Gastroesophageal sphincter (tissue), 4 donors: Measurements from ENCODE around the gene LRIG1. TPM values are rescaled to one million over a fixed set of nuclear protein-coding genes. Genes with fewer than 3 reads are reported as not detected.

Experiments used
- ATAC-seq: fragments of 150-250 bp; one replicate; pipeline ENCODE4 v1.9.1; 2016; ENCODE audit warnings: mild to moderate bottlenecking, moderate library complexity
- H3K27ac ChIP-seq, 4 donors: fragments of 200-600 bp; sonication (generic) in 3 of 4; 1 replicate in 3 of 4; 2 replicates in 1 of 4; pipeline ENCODE4 v1.5.1; 2016 to 2019
- H3K27me3 ChIP-seq: fragments of 200-600 bp; sonication (generic); one replicate; pipeline ENCODE4 v1.5.1; 2019
- H3K36me3 ChIP-seq, 2 donors: fragments of 200-600 bp; sonication (generic); one replicate each; pipeline ENCODE4 v1.5.1; 2019; ENCODE audit warnings: control low read depth in 1 of 2
- H3K4me1 ChIP-seq, 3 donors: fragments of 200-600 bp; sonication (generic); 1 replicate in 2 of 3; 2 replicates in 1 of 3; pipeline ENCODE4 v1.5.1; 2016 to 2019; ENCODE audit warnings: control low read depth in 2 of 3
- H3K4me3 ChIP-seq, 2 donors: fragments of 200-600 bp; sonication (generic); one replicate each; pipeline ENCODE4 v1.5.1; 2019; ENCODE audit warnings: mild to moderate bottlenecking in 1 of 2, moderate library complexity in 1 of 2
- H3K9me3 ChIP-seq, 3 donors: fragments of 200-600 bp; sonication (generic); one replicate each; pipeline ENCODE4 v1.5.1; 2017 to 2019; ENCODE audit warnings: control low read depth in 2 of 3
- EP300 ChIP-seq: sonication (generic); formaldehyde crosslinking; IDR thresholded peaks from one replicate; pipeline ENCODE4 v1.6.1; 2017; ENCODE audit warnings: antibody characterized with exemption, mild to moderate bottlenecking
- POLR2A ChIP-seq, 2 donors: fragments of 450-650 bp; IDR thresholded peaks; one replicate each; pipeline ENCODE4 v1.6.1; 2017; ENCODE audit warnings: antibody characterized with exemption in 2 of 2, mild to moderate bottlenecking in 2 of 2, moderate library complexity in 1 of 2
- POLR2AphosphoS5 ChIP-seq: sonication (generic); formaldehyde crosslinking; IDR thresholded peaks from one replicate; pipeline ENCODE4 v1.6.1; 2017; ENCODE audit warnings: antibody characterized with exemption
- WGBS, 2 donors: methylation state at CpG; one replicate each; pipeline ENCODE4 v1.1.5; 2018; ENCODE audit warnings: low coverage in 1 of 2; 5-methylcytosine and 5-hydroxymethylcytosine counted together
- total RNA-seq, 4 donors: library from RNA; depleted of rRNA; stranded (reverse); fragments of >200 nt; gene quantifications; one replicate each; pipeline ENCODE4 v1.1.0, GENCODE V29; 2016
- TF ChIP-seq, protein P1 (sequence below), 4 experiments: fragments of 200-600 bp in 2 of 4; fragments of 450-650 bp in 2 of 4; sonication (generic) in 1 of 4; IDR thresholded peaks; one replicate each; pipeline ENCODE4 v1.5.1; 2017 to 2019; ENCODE audit warnings: antibody characterized with exemption in 4 of 4, mild to moderate bottlenecking in 2 of 4, moderate library complexity in 2 of 4

Gene LRIG1
- total RNA-seq, 4 donors from 2014 or later, result 104 to 217 (median 157) TPM

DNA sequence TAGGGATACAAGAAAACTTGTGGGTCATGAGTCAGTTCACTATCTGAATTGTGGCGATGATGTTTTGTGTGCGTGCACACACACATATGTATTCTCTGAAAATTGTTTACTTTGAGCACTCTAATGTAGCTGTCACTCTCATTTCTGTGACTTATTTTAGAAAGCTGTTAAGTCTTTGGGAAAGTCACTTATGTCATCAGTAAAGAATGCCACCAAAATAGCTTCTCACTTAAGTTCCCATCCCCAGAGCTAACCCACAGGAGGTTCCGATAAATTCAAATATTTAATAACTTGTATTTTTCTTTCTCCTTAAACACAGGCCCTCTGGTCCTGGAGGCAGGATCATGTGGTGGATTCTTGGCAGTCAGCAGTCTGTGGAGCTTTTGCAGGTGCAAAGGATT, 138.3 kb downstream of the LRIG1 start:
- WGBS, 2 donors, result 32 to 44% methylated on average over 3 of the region's 3 CpGs
- Histone ChIP-seq H3K36me3 (no peaks in the 10 kb centered on the region), H3K27me3 (no peaks in the 10 kb centered on the region), H3K4me1 (no peaks in the 10 kb centered on the region), H3K9me3 (no peaks in the 10 kb centered on the region), H3K4me3 (no peak overlapping the region), H3K27ac (peak overlapping the region in 1 of 4 donors; percentile 3)
- no peak for ATAC-seq
- TF ChIP-seq POLR2A (IDR thresholded peaks at IDR 0.05) (no peak), POLR2AphosphoS5 (no peak), EP300 (no peak)
- TF ChIP-seq, protein P1, sequence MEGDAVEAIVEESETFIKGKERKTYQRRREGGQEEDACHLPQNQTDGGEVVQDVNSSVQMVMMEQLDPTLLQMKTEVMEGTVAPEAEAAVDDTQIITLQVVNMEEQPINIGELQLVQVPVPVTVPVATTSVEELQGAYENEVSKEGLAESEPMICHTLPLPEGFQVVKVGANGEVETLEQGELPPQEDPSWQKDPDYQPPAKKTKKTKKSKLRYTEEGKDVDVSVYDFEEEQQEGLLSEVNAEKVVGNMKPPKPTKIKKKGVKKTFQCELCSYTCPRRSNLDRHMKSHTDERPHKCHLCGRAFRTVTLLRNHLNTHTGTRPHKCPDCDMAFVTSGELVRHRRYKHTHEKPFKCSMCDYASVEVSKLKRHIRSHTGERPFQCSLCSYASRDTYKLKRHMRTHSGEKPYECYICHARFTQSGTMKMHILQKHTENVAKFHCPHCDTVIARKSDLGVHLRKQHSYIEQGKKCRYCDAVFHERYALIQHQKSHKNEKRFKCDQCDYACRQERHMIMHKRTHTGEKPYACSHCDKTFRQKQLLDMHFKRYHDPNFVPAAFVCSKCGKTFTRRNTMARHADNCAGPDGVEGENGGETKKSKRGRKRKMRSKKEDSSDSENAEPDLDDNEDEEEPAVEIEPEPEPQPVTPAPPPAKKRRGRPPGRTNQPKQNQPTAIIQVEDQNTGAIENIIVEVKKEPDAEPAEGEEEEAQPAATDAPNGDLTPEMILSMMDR (IDR thresholded peaks at IDR 0.05), result no peak

DNA sequence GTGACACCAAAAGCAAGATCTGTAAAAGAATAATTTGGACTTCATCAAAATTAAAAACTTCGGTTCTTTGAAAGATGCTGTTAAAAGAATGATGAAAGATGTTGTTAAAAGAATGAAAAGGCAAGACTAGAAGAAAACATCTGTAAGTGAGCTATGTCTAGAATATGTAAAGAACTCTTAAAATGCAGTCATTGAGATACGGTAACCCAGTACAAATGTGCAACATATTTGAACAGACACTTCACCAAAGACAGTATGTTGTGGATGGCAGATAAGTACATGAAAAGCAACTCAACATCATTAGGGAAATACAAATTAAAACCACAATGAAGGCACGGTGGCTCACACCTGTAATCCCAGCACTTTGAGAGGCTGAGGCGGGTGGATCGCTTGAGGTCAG, 139.5 kb downstream of the LRIG1 start:
- no peak overlapping the region for H3K27ac ChIP-seq
- no peaks in the 10 kb centered on the region for H3K27me3 ChIP-seq
- H3K9me3 ChIP-seq, result no peaks in the 10 kb centered on the region
- WGBS, 2 donors, result 89 to 100% methylated on average over 2 to 5 of the region's 5 CpGs
- TF ChIP-seq, protein P1 (IDR thresholded peaks at IDR 0.05), result no peak
- TF ChIP-seq EP300 (no peak), POLR2A (IDR thresholded peaks at IDR 0.05) (no peak), POLR2AphosphoS5 (no peak)
- no peak overlapping the region for H3K4me3 ChIP-seq
- H3K36me3 ChIP-seq, result no peaks in the 10 kb centered on the region
- ATAC-seq, result no peak
- no peaks in the 10 kb centered on the region for H3K4me1 ChIP-seq

DNA sequence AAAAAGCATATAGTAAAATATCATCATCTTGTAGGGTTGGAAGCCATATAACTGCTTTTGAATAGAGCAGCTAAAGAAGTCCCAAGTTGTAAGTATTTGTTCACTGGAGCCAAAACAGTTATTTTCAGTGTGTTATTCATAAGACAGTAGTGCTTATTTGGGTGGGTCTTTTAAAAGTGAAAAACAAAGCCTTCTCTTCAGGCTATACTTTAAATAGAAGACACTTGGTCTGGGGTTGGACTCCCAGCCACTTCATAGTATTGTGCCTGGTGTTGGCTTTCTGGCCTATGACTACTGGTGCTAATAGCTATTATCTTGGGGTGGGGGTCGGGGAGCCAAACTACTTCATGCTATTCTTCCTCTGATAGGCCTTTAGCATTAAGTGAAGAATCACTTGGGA, 144.8 kb downstream of the LRIG1 start:
- Histone ChIP-seq H3K27me3 (no peaks in the 10 kb centered on the region), H3K4me3 (no peak overlapping the region), H3K4me1 (peaks cover 0 to 11% (median 0%) of the 10 kb centered on the region in 3 donors), H3K36me3 (no peaks in the 10 kb centered on the region), H3K27ac (no peak overlapping the region), H3K9me3 (no peaks in the 10 kb centered on the region)
- WGBS, 2 donors, result 91% methylated on average over 1 of the region's 1 CpG; no CpG with 5 or more reads in 1 of the 2 donors
- ATAC-seq, result no peak
- TF ChIP-seq EP300, result no peak
- TF ChIP-seq, protein P1 (IDR thresholded peaks at IDR 0.05), result no peak
- TF ChIP-seq POLR2AphosphoS5, result no peak

DNA sequence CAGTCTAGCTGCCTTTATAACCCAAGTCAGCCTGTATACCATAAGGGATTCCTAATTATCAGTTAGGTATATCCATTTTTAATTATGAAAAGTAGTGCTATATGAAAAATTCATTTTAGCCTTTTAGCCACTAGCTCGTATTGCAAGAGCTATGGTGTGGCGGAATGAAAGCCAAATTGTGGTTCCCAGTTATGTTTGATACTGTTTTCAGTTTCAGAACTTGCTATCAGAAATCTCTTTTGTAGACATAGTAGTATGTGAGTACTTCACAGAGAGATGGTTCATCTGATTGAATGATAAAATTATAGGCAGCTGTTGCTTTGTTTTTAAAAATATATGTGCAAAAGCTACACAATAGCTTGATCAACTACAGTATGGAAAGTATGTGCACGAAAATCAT, 145.4 kb downstream of the LRIG1 start:
- no peaks in the 10 kb centered on the region for H3K36me3 ChIP-seq
- H3K9me3 ChIP-seq, result no peaks in the 10 kb centered on the region
- no peaks in the 10 kb centered on the region for H3K27me3 ChIP-seq
- no peak for TF ChIP-seq POLR2A (IDR thresholded peaks at IDR 0.05)
- TF ChIP-seq, protein P1 (IDR thresholded peaks at IDR 0.05), result no peak
- no peak for TF ChIP-seq POLR2AphosphoS5
- TF ChIP-seq EP300, result no peak
- peaks cover 0 to 11% (median 0%) of the 10 kb centered on the region in 3 donors for H3K4me1 ChIP-seq
- no peak overlapping the region for H3K27ac ChIP-seq
- WGBS, 2 donors, result 84 to 95% methylated on average over 3 of the region's 3 CpGs
- no peak for ATAC-seq
- H3K4me3 ChIP-seq, result no peak overlapping the region

DNA sequence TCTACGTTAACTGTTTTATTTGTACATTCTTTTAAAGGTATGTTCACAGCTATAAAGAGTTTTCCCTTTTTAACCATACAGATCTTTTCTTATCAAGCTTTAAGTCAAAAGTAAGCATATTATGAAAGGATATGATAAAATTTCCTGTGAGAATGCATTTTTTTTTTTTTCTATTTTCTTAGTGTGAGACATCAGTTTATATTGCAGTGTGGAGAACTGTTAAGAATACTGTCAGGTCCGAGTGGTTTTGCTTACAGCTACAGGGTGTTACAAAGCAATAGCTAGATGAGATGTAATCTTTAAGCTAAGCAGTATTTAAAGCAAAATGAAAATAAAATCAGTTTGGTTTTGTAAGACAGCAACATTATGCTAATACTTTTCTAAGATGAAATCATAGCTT, 146.8 kb downstream of the LRIG1 start:
- TF ChIP-seq, protein P1 (IDR thresholded peaks at IDR 0.05), result no peak
- TF ChIP-seq EP300 (no peak), POLR2AphosphoS5 (no peak), POLR2A (IDR thresholded peaks at IDR 0.05) (no peak)
- ATAC-seq, result no peak
- no peak overlapping the region for H3K4me3 ChIP-seq
- WGBS, 2 donors, result 25 to 54% methylated on average over 2 of the region's 2 CpGs
- H3K27ac ChIP-seq, result no peak overlapping the region
- peaks cover 0 to 11% (median 0%) of the 10 kb centered on the region in 3 donors for H3K4me1 ChIP-seq
- no peaks in the 10 kb centered on the region for H3K9me3 ChIP-seq
- H3K27me3 ChIP-seq, result no peaks in the 10 kb centered on the region
- no peaks in the 10 kb centered on the region for H3K36me3 ChIP-seq
